DOHH2 (cell line): ENCODE results near the gene UBE2V1.

Experiments
- H3F3A ChIP-seq: fragments of 200-600 bp; sonication (generic), shearing (Covaris generic); 2 replicates; pipeline ENCODE4 v1.6.0; 2016; ENCODE audit warnings: antibody characterized with exemption, mild to moderate bottlenecking; ENCODE audit not compliant: control insufficient read depth, insufficient read depth
- H3K27ac ChIP-seq: fragments of 200-600 bp; sonication (generic); 2 replicates; pipeline ENCODE4 v1.5.1; 2014; ENCODE audit warnings: low read depth, mild to moderate bottlenecking, low read length, moderate library complexity
- H3K27me3 ChIP-seq: fragments of 200-600 bp; sonication (generic); 2 replicates; pipeline ENCODE4 v1.6.1; 2014; ENCODE audit warnings: mild to moderate bottlenecking, low read length, mixed read lengths; ENCODE audit not compliant: control insufficient read depth
- H3K36me3 ChIP-seq: fragments of 200-600 bp; sonication (generic); 2 replicates; pipeline ENCODE4 v1.6.1; 2014; ENCODE audit warnings: mild to moderate bottlenecking, low read length, moderate library complexity, mixed read lengths; ENCODE audit not compliant: control insufficient read depth
- H3K4me1 ChIP-seq: fragments of 200-600 bp; sonication (generic); 2 replicates; pipeline ENCODE4 v1.6.1; 2014; ENCODE audit warnings: mild to moderate bottlenecking, low read length, mixed read lengths; ENCODE audit not compliant: control insufficient read depth
- H3K4me2 ChIP-seq: fragments of 200-600 bp; sonication (generic); 2 replicates; pipeline ENCODE4 v1.6.0; 2014; ENCODE audit warnings: mild to moderate bottlenecking, low read length, moderate library complexity
- H3K4me3 ChIP-seq: fragments of 200-600 bp; sonication (generic); 2 replicates; pipeline ENCODE4 v1.5.1; 2014; ENCODE audit warnings: mild to moderate bottlenecking, low read length, mixed read lengths
- H3K79me2 ChIP-seq: fragments of 200-600 bp; sonication (generic); 2 replicates; pipeline ENCODE4 v1.6.1; 2014; ENCODE audit warnings: mild to moderate bottlenecking, low read length, mixed read lengths; ENCODE audit not compliant: control insufficient read depth
- H3K9me2 ChIP-seq: fragments of 200-600 bp; sonication (generic); replicated peaks from 2 replicates; pipeline ENCODE4 v1.6.1; 2014; ENCODE audit warnings: mild to moderate bottlenecking, low read length, mixed read lengths; ENCODE audit not compliant: control insufficient read depth
- H3K9me3 ChIP-seq: fragments of 200-600 bp; sonication (generic); 2 replicates; pipeline ENCODE4 v1.6.1; 2014; ENCODE audit warnings: antibody characterized with exemption, low read length, mixed read lengths; ENCODE audit not compliant: control insufficient read depth, insufficient read depth
- H4K20me1 ChIP-seq: fragments of 200-600 bp; sonication (generic); 2 replicates; pipeline ENCODE4 v1.6.0; 2014; ENCODE audit warnings: low read depth, mild to moderate bottlenecking, antibody characterized with exemption, low read length, moderate library complexity; ENCODE audit not compliant: control insufficient read depth, insufficient read depth
- EZH2phosphoT487 ChIP-seq: fragments of 200-600 bp; sonication (generic); IDR thresholded peaks from 2 replicates; pipeline ENCODE4 v1.6.1; 2017; ENCODE audit warnings: borderline replicate concordance, mild to moderate bottlenecking, antibody characterized with exemption, low read length, moderate library complexity, mixed read lengths
- TF ChIP-seq, protein P1 (sequence below): fragments of 200-600 bp; sonication (generic); IDR thresholded peaks from one replicate; pipeline ENCODE4 v1.5.1; 2014; ENCODE audit warnings: antibody characterized with exemption, mild to moderate bottlenecking, low read depth, low read length; ENCODE audit not compliant: poor library complexity, severe bottlenecking

UBE2V1 gene

DNA sequence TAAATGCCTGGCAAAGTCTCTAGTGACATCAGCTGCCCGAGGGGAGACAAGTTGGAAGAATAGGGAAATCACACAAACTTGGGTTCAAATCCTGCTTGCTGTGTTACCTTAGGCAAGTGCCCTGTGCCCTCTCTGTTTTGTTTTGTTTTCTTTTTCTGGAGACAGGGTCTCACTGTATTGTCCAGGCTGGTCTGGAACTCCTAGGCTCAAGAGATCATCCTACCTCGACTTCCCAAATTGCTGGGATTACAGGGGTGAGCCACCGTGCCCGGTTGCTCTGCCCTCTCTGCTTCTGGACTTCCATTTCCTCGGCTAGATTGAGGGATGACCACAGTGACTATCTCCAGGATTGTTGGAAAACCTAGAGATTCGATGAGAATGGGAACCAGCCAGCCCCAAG is 74.8 kb downstream of the UBE2V1 start:
- Histone ChIP-seq H3K27ac (no peak overlapping the region), H4K20me1 (no peaks in the 10 kb centered on the region), H3K9me2 (no peaks in the 10 kb centered on the region), H3K4me1 (peaks cover 12% of the 10 kb centered on the region), H3K36me3 (no peaks in the 10 kb centered on the region), H3K9me3 (no peaks in the 10 kb centered on the region), H3K27me3 (peaks cover 4% of the 10 kb centered on the region; the same call in 1 of the 2 replicates), H3K4me3 (no peak overlapping the region), H3K79me2 (no peaks in the 10 kb centered on the region), H3K4me2 (no peak overlapping the region), H3F3A (no peaks in the 10 kb centered on the region)
- TF ChIP-seq EZH2phosphoT487 = no peak
- TF ChIP-seq, protein P1, sequence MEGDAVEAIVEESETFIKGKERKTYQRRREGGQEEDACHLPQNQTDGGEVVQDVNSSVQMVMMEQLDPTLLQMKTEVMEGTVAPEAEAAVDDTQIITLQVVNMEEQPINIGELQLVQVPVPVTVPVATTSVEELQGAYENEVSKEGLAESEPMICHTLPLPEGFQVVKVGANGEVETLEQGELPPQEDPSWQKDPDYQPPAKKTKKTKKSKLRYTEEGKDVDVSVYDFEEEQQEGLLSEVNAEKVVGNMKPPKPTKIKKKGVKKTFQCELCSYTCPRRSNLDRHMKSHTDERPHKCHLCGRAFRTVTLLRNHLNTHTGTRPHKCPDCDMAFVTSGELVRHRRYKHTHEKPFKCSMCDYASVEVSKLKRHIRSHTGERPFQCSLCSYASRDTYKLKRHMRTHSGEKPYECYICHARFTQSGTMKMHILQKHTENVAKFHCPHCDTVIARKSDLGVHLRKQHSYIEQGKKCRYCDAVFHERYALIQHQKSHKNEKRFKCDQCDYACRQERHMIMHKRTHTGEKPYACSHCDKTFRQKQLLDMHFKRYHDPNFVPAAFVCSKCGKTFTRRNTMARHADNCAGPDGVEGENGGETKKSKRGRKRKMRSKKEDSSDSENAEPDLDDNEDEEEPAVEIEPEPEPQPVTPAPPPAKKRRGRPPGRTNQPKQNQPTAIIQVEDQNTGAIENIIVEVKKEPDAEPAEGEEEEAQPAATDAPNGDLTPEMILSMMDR = no peak

DNA sequence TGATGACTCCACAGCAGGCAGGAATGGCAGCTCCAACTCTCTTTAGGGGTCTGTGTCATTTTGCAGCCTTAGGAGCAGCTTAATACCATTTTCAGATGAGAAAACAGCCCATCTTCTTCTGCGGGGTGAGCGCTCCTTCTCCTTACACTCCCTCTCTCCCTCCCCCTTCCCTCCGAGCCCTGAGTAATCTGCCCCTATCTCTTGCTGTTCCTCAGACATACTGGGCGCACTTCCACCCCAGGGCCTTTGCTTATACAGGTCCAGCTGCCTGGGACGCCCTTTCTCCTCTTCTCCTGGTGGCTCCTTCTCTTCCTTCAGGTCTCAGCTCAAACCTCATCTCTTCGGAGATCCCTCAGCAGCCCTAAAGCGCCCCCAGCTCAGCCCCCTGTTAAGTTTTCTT is 75.4 kb downstream of the UBE2V1 start:
- Histone ChIP-seq H3K27ac (no peak overlapping the region), H3K9me2 (no peaks in the 10 kb centered on the region), H3K27me3 (peaks cover 4% of the 10 kb centered on the region; the same call in 1 of the 2 replicates), H3K4me3 (no peak overlapping the region), H3K36me3 (no peaks in the 10 kb centered on the region), H3K9me3 (no peaks in the 10 kb centered on the region), H3K4me1 (peaks cover 12% of the 10 kb centered on the region), H3F3A (no peaks in the 10 kb centered on the region), H3K4me2 (no peak overlapping the region), H3K79me2 (no peaks in the 10 kb centered on the region), H4K20me1 (no peaks in the 10 kb centered on the region)
- TF ChIP-seq, protein P1 = no peak
- no peak for TF ChIP-seq EZH2phosphoT487

DNA sequence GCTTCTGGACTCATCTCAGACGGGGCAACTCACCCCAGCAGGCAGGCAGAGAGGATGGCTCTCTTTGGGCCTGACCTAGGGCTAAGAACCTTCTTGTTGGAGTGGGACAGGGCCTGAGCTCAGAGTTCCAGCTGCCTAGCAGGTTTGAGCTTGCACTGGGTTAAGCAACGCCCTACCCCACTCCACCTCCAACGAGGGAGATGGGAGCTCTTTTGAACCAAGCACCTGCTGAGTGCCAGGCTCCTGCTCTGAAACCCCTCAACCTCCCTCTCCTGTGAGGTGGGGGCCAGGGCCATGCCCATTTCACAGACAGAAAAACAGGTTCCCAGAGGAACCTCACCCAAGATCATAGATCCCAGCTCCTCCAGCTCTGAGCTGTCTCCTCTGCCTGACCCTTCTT is 75.8 kb downstream of the UBE2V1 start:
- Histone ChIP-seq H3K9me3 (no peaks in the 10 kb centered on the region), H4K20me1 (no peaks in the 10 kb centered on the region), H3K36me3 (no peaks in the 10 kb centered on the region), H3K9me2 (no peaks in the 10 kb centered on the region), H3K79me2 (no peaks in the 10 kb centered on the region), H3K4me2 (no peak overlapping the region), H3K4me1 (peaks cover 12% of the 10 kb centered on the region), H3K27me3 (peaks cover 4% of the 10 kb centered on the region; the same call in 1 of the 2 replicates), H3K27ac (no peak overlapping the region), H3K4me3 (no peak overlapping the region), H3F3A (no peaks in the 10 kb centered on the region)
- no peak for TF ChIP-seq EZH2phosphoT487
- TF ChIP-seq, protein P1 = no peak
